ENCODE measurements around the gene GOLGA8S. TPM values are rescaled to one million over a fixed set of nuclear protein-coding genes. Genes with fewer than 3 reads are reported as not detected.
"Not testable (repeated sequence)": the region's sequence is repeated elsewhere in the genome, so short reads cannot be mapped to it uniquely, and the experiment has no call there.

Gene GOLGA8S
- total RNA-seq, 1 experiment from 2014 or later, result not detected

- DNase-seq (ENCODE audit: low read depth), result not testable (repeated sequence)
These were observed 43.8 kb downstream of the GOLGA8S start for GRCh38 chr15:23398357-23398756.

- not testable (repeated sequence) for DNase-seq (ENCODE audit: low read depth)
These were observed 44.7 kb downstream of the GOLGA8S start for GRCh38 chr15:23399207-23399606.

- DNase-seq (ENCODE audit: low read depth), result no peak
These were observed 47.1 kb downstream of the GOLGA8S start for GRCh38 chr15:23401627-23402026.

GRCh38 chr15:23402140-23402539 lies 47.6 kb downstream of the GOLGA8S start:
- no peak for DNase-seq (ENCODE audit: low read depth)

GRCh38 chr15:23402544-23402943 lies 48.0 kb downstream of the GOLGA8S start:
- DNase-seq (ENCODE audit: low read depth), result no peak

- no peak for DNase-seq (ENCODE audit: low read depth)
These were observed 49.0 kb downstream of the GOLGA8S start for GRCh38 chr15:23403550-23403949.

- no peak for DNase-seq (ENCODE audit: low read depth)
These were observed 57.3 kb downstream of the GOLGA8S start for GRCh38 chr15:23411841-23412240.

- DNase-seq (ENCODE audit: low read depth), result not testable (repeated sequence)
These were observed 58.5 kb downstream of the GOLGA8S start for GRCh38 chr15:23412881-23413600.

Small RNAs within 50 kb of the gene (small RNA-seq; reads per million reads assigned to genes)
- not detected for gene RN7SL536P

Other genes with a start within 250 kb of the GOLGA8S start
- gene GOLGA6L1, start 217.9 kb upstream of the GOLGA8S start, total RNA-seq (2014; rRNA removed; shearing (Covaris generic)), result not detected in 2 replicates
- gene GOLGA6L26, start 20.6 kb upstream of the GOLGA8S start, total RNA-seq (2014; rRNA removed; shearing (Covaris generic)), result not detected in 2 replicates
- gene GOLGA6L2, start 92.5 kb downstream of the GOLGA8S start, total RNA-seq (2014; rRNA removed; shearing (Covaris generic)), result not detected in 2 replicates
- 14.5 and 14.6 TPM in 2 replicates for gene MKRN3, start 210.9 kb downstream of the GOLGA8S start, total RNA-seq (2014; rRNA removed; shearing (Covaris generic))

Measured in HT1080 (cell line).